Loucy (cell line): ENCODE data around the gene TRPM5.
"Not testable (repeated sequence)": the region's sequence is repeated elsewhere in the genome, so short reads cannot be mapped to it uniquely, and the experiment has no call there.

ENCODE experiments used
- H2AFZ ChIP-seq: fragments of 200-600 bp; sonication (generic); 2 replicates; pipeline ENCODE4 v1.6.0; 2016; ENCODE audit warnings: antibody characterized with exemption, mild to moderate bottlenecking, low read length, moderate library complexity
- H3F3A ChIP-seq: fragments of 200-600 bp; 2 replicates; pipeline ENCODE4 v1.6.0; 2016; ENCODE audit warnings: antibody characterized with exemption, low read depth, mild to moderate bottlenecking
- H3K27me3 ChIP-seq: fragments of 200-600 bp; sonication (generic); 2 replicates; pipeline ENCODE4 v1.6.1; 2014; ENCODE audit warnings: low read length, mild to moderate bottlenecking; ENCODE audit not compliant: insufficient read depth, poor library complexity, severe bottlenecking
- H3K36me3 ChIP-seq: fragments of 200-600 bp; sonication (generic); 2 replicates; pipeline ENCODE4 v1.6.1; 2016; ENCODE audit warnings: low read length; ENCODE audit not compliant: insufficient read depth
- H3K4me1 ChIP-seq: fragments of 200-600 bp; sonication (generic); 2 replicates; pipeline ENCODE4 v1.5.1; 2014; ENCODE audit warnings: low read length, mild to moderate bottlenecking; ENCODE audit not compliant: insufficient read depth, poor library complexity, severe bottlenecking
- H3K4me2 ChIP-seq: fragments of 200-600 bp; sonication (generic); 2 replicates; pipeline ENCODE4 v1.6.0; 2014; ENCODE audit warnings: antibody characterized with exemption, low read length, low read depth, mild to moderate bottlenecking; ENCODE audit not compliant: poor library complexity, severe bottlenecking
- H3K4me3 ChIP-seq: fragments of 200-600 bp; sonication (generic); 2 replicates; pipeline ENCODE4 v1.5.1; 2014; ENCODE audit warnings: low read length, mild to moderate bottlenecking, mixed read lengths; ENCODE audit not compliant: poor library complexity, severe bottlenecking
- H3K79me2 ChIP-seq: fragments of 200-600 bp; sonication (generic); 2 replicates; pipeline ENCODE4 v1.6.1; 2014; ENCODE audit warnings: low read length; ENCODE audit not compliant: insufficient read depth
- H3K9ac ChIP-seq: fragments of 200-600 bp; sonication (generic); 2 replicates; pipeline ENCODE4 v1.6.0; 2014; ENCODE audit warnings: mild to moderate bottlenecking, low read depth, low read length, moderate library complexity; ENCODE audit not compliant: poor library complexity, severe bottlenecking
- H3K9me2 ChIP-seq: fragments of 200-600 bp; sonication (generic); replicated peaks from 2 replicates; pipeline ENCODE4 v1.6.1; 2016; ENCODE audit warnings: low read depth, low read length, mixed read lengths
- H3K9me3 ChIP-seq: fragments of 200-600 bp; sonication (generic); 2 replicates; pipeline ENCODE4 v1.6.1; 2014; ENCODE audit warnings: mild to moderate bottlenecking, antibody characterized with exemption, low read length, low read depth; ENCODE audit not compliant: insufficient read depth
- H4K20me1 ChIP-seq: fragments of 200-600 bp; sonication (generic); 2 replicates; pipeline ENCODE4 v1.6.0; 2014; ENCODE audit warnings: antibody characterized with exemption, low read length, mild to moderate bottlenecking; ENCODE audit not compliant: insufficient read depth, poor library complexity, severe bottlenecking
- CTCF ChIP-seq: fragments of 200-600 bp; sonication (generic); conservative IDR thresholded peaks from 2 replicates; pipeline ENCODE4 v1.5.1; 2014; ENCODE audit warnings: mild to moderate bottlenecking, antibody characterized with exemption, low read length
- EZH2phosphoT487 ChIP-seq: fragments of 200-600 bp; IDR thresholded peaks from 2 replicates; pipeline ENCODE4 v1.6.1; 2018; ENCODE audit warnings: antibody characterized with exemption, mild to moderate bottlenecking, moderate library complexity, borderline replicate concordance

Gene TRPM5

GRCh38 chr11:2482204-2482603, 37.9 kb upstream of the TRPM5 start:
- H3K9me3 ChIP-seq, result no peaks in the 10 kb centered on the region; the same call in 1 of the 2 replicates

GRCh38 chr11:2481253-2481652, 36.9 kb upstream of the TRPM5 start:
- Histone ChIP-seq H3K9me3 (no peaks in the 10 kb centered on the region; the same call in 1 of the 2 replicates), H3K36me3 (no peaks in the 10 kb centered on the region), H3K9ac (no peak overlapping the region), H3K4me1 (no peaks in the 10 kb centered on the region), H3K27me3 (no peaks in the 10 kb centered on the region), H3F3A (no peaks in the 10 kb centered on the region), H2AFZ (no peak overlapping the region), H3K4me2 (no peak overlapping the region), H3K79me2 (no peaks in the 10 kb centered on the region), H3K9me2 (no peaks in the 10 kb centered on the region), H3K4me3 (no peak overlapping the region), H4K20me1 (no peaks in the 10 kb centered on the region)
- TF ChIP-seq CTCF (no peak), EZH2phosphoT487 (no peak)

More at GRCh38 chr11:2482204-2482603, 37.9 kb upstream of the TRPM5 start:
- no peaks in the 10 kb centered on the region for H3K36me3 ChIP-seq
- no peak overlapping the region for H3K4me2 ChIP-seq
- no peak overlapping the region for H3K4me3 ChIP-seq
- no peak for TF ChIP-seq EZH2phosphoT487
- no peak for TF ChIP-seq CTCF
- H2AFZ ChIP-seq, result no peak overlapping the region
- H3K79me2 ChIP-seq, result no peaks in the 10 kb centered on the region
- H4K20me1 ChIP-seq, result no peaks in the 10 kb centered on the region
- no peak overlapping the region for H3K9ac ChIP-seq
- H3F3A ChIP-seq, result no peaks in the 10 kb centered on the region
- H3K27me3 ChIP-seq, result no peaks in the 10 kb centered on the region
- no peaks in the 10 kb centered on the region for H3K9me2 ChIP-seq
- H3K4me1 ChIP-seq, result no peaks in the 10 kb centered on the region

GRCh38 chr11:2480874-2481220, 36.5 kb upstream of the TRPM5 start:
- Histone ChIP-seq H3K4me1 (no peaks in the 10 kb centered on the region), H4K20me1 (no peaks in the 10 kb centered on the region), H3K9me3 (no peaks in the 10 kb centered on the region; the same call in 1 of the 2 replicates), H3K27me3 (no peaks in the 10 kb centered on the region), H3K9me2 (no peaks in the 10 kb centered on the region), H3F3A (no peaks in the 10 kb centered on the region), H3K36me3 (no peaks in the 10 kb centered on the region), H3K79me2 (no peaks in the 10 kb centered on the region), H3K4me3 (no peak overlapping the region), H3K4me2 (no peak overlapping the region), H2AFZ (no peak overlapping the region), H3K9ac (no peak overlapping the region)
- TF ChIP-seq CTCF, result no peak
- no peak for TF ChIP-seq EZH2phosphoT487

GRCh38 chr11:2480067-2480873, 36.0 kb upstream of the TRPM5 start:
- H4K20me1 ChIP-seq, H3K27me3 ChIP-seq: not testable (repeated sequence)

More at GRCh38 chr11:2480067-2480873, 36.0 kb upstream of the TRPM5 start:
- H3K36me3 ChIP-seq, H3K9me3 ChIP-seq, H3K4me1 ChIP-seq, H3K79me2 ChIP-seq, H3K4me2 ChIP-seq, H3K9ac ChIP-seq, H3K4me3 ChIP-seq, H2AFZ ChIP-seq, H3K9me2 ChIP-seq, H3F3A ChIP-seq: not testable (repeated sequence)
